HPDE6-E6E7 (cell line): ENCODE results near the gene RSF1.

Experiments used
- DNase-seq: peaks from one replicate; pipeline ENCODE4 v3.0.0; 2011; ENCODE audit warnings: missing footprints; ENCODE audit errors: extremely low spot score

Gene RSF1

DNA sequence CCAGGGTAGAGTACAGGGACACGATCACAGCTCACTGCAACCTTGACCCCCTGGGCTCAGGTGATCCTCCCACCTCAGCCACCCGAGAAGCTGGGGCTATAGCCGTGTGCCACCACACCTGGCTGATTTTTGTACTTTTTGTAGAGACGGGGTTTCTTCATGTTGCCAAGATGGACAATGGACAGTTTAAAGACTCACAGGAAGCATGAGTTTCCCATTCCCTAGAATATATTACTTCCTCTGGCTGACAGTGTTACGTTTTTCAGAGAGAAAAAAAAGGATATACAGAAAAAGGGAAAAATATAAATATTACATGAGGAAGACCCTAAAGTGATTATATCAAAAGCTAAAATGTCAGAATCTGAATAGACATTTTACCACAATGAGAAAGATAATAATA lies 72.3 kb downstream of the RSF1 start:
- no peak for DNase-seq

DNA sequence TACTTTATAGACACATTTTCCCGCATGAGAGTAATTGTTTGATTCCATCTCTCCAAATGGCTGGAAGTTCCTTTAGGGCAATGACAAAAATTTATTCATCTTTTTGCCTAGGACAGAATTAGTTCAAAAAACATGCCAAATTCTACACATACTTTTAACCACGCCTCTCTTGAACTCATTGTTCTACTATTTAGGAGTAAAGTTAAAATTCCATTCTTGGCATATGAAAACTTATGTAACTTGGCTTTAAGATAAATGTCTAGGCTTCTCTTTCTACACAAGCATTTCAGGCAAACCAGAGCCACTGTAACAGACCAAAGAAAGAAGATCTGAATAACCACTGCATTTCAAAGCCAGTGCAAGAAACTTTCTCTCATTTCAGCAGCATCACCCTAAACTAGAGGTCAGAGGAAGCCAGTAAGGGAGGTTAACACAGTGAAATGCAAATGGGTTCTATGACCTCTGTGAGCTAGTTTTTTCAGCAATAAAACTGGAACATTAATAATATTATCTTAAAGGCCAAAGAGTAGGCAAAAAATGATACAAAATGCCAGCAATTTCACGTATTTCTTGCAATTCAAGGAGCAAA lies 73.0 kb downstream of the RSF1 start:
- no peak for DNase-seq

DNA sequence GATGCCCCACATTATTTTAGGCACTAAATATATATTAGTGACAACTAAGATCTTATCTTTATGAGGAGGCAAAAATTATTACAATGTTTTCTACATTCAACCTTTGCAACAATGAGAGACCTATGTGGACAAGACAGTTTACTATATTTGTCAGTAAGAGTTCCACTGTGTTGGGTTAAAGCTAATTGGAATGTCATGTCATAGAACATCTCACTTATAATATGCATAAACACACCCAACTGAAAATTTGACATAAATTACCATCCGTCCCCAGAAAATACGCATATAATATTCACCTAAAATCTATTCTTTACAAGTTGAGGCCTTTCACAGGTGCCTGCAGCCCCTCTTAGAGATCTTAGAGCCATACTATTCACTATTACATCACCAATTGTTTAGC lies 84.0 kb downstream of the RSF1 start:
- no peak for DNase-seq

DNA sequence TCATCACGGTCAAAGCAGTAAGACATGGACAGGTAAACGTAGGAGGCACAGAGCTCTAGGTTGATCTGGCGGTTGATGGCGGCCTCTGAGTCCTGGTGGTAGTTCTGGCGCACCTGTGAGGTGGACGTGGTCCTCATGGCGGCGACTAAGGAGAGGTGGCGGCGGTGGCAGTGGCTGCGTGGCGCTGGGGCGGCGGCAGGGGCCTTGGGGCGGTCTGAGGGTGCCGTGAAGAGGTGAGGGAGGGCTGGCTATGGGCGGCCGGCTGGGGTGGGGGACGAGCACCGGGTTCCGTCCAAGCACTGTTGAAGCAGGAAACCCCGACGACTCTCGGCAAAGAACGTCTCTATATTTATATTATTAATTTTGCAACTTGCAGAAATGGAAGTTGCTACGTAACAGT lies 85.6 kb downstream of the RSF1 start:
- DNase-seq: no peak

DNA sequence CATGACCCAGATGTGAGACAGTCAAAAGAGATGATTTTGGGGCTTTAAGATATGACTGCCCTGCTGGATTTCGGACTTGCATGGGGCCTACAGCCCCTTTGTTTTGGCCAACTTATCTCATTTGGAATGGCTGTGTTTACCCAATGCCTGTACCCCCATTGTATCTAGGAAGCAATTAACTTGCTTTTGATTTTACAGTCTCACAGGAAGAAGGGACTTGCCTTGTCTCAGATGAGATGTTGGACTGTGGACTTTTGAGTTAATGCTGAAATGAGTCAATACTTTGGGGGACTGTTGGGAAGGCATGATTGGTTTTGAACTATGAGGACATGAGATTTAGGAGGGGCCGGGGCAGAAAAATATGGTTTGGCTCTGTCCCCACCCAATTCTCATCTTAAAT lies 88.4 kb downstream of the RSF1 start:
- no peak for DNase-seq

DNA sequence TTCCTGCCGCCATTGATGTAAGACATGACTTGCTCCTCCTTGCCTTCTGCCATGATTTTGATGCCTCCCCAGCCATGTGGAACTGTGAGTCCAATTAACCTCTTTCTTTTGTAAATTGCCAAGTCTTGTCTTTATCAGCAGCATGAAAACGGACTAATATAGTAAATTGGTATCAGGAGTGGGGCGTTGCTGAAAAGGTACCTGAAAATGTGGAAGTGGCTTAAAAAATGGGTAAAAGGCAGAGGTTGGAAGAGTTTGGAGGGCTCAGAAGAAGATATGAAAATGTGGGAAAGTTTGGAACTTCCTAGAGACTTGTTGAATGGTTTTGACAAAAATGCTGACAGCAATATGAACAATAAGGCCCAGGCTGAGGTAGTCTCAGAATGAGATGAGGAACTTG lies 89.7 kb downstream of the RSF1 start:
- DNase-seq: no peak

DNA sequence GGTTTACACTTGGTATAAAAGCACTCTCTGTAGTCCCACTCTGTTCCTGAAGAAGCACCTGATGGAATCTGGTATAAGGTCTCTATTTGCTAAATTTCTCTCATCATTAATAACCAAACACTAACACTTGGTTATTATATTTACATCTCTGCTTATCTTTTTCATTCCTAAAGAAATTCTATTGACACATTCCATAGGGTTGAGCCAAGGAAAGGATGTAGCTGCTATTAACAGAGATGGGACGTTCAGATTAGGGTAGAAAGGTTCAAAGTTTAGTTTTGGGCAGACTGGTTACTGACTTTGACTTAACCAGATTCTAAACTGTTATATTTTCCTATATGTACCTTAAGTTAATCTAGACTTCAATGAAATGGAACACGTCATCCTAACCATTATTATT lies 91.5 kb downstream of the RSF1 start:
- DNase-seq: no peak

DNA sequence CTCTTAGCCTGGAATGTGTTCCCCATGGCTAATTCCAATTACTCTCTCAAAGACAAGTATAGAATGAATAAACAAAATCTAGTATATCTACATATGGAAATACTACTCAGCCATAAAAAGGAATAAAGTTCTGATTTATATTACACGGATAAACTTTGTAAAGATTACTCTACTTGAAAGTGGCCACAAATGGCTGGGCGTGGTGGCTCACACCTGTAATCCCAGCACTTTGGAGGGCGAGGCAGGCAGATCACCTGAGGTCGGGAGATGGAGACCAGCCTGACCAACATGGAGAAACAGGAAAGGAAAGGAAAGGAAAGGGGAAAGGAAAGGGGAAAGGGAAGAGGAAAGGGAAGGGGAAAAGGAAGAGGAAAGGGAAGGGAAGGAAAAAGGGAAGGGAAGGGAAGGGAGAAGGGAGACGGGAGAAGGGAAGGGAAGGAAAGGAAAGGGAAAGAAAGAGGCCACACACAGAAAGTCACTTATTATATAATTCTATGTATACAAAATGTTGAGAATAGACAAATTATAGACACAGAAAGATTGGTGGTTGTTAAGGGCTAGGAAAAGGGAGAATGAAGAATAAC lies 92.2 kb downstream of the RSF1 start:
- no peak for DNase-seq

DNA sequence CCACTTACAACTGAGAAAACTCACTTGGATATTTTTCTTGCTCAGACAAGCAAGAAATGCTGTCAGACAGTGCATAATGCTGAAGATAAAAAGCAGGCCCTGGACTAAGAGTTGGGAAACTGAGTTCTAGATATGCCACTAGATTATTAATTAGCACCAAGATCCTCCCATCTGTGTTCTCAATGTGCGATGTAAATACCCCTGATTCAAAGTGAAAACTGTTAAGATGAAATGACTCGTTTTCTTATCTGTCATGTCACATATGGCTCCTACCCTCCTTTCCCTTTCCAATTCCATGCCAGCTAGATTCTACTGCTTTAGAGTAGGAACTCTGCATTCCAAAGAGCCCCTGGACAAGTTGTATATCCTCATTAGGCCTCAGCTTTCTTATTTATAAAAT lies 94.0 kb downstream of the RSF1 start:
- no peak for DNase-seq

DNA sequence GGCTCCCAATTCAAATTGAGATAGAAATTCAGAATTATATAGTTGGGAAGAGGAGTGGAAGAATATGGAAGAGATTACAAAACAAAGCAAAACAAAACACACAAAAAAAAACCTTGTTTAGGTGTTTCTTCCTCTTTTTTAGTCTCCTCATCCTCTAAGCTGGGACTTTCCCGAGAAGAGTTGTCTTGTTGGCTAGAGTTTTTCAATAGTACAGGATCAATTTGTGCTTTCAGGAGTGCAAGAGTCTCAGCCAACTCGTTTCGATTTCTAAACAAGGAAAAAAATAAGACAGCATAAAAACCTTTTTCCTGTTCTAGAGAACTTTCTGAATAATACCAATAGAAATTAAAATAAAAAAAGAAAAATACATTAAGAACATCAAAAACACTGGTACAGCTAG lies 95.1 kb downstream of the RSF1 start:
- DNase-seq: no peak

DNA sequence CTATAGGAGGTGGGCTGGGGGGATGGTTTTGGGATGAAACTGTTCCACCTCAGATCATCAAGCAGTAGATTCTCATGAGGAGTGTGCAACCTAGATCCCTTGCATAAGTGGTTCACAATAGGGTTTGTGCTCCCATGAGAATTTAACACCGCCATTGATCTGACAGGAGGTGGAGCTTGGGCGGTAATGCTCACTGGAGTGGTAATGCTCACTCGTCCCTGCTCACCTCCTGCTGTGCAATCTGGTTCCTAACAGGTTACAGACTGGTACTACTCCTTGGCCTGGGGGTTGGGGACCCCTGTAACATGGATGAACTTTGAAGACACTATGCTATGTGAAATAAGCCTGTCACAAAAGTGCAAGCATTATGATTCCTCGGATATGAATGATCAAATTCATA lies 95.9 kb downstream of the RSF1 start:
- DNase-seq: no peak

DNA sequence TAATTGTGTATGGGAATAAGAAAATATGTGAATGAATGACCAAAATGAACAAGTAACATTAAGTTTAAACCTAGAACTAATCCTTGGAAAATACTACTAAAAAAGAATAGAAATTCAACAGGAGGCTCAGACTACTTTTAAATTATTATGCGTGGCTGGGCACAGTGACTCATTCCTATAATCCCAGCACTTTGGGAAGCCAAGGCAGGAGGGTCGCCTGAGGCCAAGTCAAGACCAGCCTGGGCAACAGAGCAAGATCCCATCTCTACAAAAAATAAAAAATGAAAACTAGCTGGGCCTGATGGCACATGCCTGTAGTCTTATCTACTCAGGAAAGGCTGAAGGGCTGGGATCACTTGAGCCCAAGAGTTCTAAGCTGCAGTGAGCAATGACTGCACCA lies 97.5 kb downstream of the RSF1 start:
- no peak for DNase-seq

DNA sequence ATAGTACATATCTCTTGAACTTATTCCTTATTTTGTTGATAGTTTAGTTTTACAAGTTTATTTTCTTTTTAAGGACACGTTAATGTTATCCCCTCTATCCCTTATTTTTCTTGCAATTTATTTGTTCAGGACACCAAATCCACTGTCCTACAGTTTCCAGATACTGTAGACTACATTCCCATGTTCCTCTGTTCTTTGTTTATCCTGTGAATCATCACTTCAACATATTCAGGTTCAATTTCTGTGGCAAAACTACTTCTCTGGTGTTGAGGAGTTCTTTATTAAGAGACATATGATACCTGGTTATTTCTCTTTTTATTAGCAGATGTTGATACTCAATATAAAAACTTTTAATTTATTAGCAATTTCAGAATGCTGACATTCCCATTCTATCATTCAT lies 110.2 kb downstream of the RSF1 start:
- DNase-seq: no peak

DNA sequence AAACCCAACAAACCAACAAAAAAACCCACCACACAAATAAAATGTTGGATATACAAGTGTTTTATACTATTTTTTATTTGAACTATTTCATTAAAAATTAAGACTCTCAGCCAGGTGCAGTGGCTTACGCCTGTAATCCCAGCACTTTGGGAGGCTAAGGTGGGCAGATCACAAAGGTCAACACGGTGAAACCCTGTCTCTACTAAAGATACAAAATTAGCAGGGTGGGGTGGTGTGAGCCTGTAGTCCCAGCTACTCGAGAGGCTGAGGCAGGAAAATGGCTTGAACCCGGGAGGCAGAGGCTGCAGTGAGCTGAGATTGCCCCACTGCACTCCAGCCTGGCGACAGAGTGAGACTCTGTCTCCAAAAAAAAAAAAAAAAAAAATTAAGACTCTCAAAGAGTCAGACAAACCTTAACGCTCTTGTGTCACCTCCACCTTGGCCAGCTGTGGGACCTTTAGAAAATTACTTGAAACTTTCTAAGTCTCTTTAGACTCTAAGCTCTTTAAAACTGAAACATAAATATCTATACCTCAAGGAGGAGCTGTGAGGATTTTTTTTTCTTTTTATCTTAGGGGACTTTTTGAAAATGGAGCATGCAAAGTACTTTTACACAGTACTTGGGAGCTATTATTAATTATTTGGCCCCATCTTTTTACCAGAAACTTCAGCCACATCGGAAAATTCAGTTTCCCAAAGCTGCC lies 114.5 kb downstream of the RSF1 start:
- DNase-seq: no peak

DNA sequence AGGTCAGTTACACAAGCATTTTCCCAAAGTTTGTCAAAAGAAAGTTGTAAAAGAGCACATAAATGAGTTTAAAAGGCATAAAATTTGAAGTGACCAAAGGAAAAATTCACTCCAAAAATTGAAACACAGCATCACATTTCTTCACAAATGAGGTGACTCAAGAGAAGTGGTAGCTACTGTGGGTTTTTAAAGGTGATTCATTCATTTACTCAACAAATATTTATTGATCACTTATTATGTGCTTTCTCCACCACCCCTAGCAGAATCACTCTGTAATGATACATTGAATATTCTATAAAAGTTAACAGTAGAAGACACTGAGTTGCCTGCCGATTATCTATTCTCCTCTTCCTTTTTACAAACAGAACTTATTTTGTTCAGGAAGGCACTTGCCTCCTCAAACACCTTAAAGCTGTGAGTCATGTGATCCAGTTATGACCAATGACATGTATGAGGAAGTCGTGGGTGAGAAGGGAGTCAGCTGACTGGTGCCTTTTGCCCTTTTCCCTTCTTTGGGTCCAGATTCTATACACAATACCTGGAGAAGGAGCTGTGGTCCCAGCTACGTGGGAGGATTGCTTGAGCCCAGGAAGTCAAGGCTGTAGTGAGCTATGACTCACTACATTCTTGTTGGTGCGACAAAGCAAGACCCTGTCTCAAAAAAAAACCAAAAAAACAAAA lies 115.2 kb downstream of the RSF1 start:
- peak; percentile 27 for DNase-seq

DNA sequence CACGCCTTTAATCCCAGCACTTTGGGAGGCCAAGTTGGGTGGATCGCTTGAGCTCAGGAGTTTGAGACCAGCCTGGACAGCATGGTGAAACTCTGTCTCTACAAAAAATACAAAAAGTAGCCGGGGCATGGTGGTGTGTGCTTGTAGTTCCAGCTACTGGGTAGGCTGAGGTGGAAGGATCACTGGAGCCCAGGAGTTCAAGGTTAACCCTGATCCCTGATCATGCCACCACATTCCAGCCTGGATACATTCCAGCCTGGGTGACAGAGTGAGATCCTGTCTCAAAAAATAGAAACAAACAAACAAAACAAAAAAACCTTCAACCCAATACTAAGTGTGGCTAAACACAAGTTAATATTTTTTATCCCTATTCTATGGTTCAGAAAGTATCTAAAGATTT lies 116.5 kb downstream of the RSF1 start:
- no peak for DNase-seq

DNA sequence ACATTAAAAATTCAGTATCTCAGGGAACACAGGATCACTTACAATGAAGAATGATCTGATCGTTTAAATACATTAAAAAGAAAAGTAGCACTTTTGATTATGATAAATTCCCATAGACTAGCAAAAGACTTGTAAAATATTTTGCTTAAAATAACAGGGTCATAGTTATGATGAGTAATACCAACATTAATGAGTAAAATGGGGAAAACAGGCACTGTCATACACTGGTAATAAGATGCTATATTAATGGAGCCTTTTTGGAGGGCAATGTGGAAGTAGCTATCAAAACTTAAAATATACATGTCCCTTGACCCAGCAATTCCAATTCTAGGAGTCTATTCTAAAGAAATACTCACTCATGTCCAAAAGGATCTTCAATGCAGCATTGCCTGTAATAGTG lies 121.1 kb downstream of the RSF1 start:
- DNase-seq: no peak

DNA sequence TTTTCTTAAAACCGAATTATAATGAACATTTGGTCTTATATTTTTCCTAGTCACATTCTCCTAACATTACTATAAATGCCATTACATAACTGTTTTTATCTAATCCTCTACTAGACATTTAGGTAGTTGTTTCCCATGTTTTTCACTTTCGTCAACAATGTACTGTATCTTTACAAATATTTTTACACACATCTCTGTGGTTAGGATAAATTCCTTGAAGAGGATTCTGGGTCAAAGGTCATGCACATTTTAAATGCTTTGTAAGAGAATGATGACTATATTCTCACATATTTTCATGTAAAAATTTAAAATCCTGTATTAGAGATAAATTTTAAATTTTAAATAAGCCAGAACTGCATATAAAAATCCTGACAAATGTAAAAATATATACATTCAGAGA lies 121.6 kb downstream of the RSF1 start:
- no peak for DNase-seq

DNA sequence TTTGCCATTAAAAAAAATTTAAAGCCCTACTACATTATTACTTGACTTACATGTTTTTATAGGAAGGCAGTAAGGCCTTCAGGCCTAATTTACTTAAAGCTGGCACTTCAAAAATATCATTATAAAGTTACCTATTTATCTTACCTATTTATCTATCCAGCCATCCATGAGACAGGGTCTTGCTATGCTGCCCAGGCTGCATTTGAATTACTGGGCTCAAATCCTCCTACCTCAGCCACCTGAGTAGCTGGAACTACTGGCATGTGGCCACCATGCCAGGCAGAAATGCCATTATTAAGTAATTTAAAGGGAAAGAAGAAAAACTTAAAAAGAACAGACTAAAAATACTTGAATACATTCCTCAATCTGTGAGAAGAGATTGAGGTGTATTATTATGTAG lies 122.7 kb downstream of the RSF1 start:
- no peak for DNase-seq

DNA sequence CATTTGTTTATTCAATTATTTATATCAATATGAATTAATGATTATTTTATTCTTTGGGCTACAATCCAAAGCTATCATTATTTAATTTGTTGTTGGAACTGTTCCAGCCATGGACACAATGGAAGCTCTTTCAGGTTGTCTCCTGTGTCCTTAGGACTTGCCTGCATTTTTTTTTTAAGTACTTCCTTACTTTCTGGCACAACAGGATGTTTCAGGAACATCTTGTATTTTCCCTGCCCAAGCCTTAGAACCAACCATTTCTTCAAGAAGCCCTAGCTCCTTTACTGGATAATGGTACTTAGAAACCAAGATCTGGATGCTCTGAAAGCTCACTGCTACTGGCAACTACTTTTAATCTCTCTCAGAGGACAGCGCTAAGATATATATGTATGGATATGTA lies 125.1 kb downstream of the RSF1 start:
- no peak for DNase-seq

DNA sequence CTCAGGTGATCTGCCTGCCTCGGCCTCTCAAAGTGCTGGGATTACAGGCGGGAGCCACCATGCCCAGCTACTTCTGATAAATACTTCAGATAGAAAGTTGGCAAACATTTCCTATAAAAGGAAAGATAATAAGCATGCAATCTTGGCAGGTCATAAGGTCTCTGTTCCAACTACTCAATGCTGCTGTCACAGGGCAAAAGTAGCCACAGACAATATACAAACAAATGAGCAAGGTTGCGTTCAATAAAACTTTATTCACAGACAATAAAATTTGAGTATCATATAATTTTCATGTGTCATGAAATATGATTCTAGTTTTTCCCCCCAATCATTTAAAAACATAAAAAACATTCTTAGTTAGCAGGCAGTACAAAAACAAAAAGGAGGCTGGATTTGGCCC lies 129.9 kb downstream of the RSF1 start:
- no peak for DNase-seq

DNA sequence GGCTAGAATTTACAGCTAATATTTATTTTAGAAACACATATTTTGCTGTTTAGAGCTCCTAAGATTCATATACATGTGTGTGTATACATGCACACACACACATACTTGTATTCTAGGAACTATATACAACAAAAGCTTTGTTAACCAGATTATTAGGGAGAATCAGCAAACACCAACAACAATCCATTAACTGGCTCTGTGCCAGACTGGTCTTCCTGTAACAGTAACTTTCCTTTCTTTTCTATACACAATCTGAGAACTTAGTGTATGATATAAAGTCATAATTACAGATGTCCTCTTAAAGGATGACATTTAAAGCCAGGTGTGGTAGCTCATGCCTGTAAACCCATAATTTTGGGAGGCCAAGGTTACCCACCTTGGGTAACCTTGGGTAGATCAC lies 133.4 kb downstream of the RSF1 start:
- DNase-seq: no peak

DNA sequence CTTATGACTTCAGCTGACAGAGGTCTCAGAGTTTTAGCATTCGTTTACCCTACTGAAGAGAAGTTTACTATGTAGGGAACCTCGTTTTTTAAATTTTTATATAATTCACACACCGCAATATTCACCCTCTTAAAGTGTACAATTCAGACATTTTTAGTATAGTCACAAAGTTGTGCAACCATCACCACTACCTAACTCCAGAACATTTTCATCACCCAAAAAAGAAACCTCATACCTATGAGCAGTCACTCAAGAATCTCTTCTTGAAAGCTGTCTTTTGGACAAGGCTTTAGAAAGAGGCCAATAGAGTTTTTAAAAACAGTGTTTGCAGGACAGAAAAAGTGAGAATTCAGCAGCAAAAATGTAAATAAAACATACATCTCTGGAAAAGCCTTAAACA lies 143.4 kb downstream of the RSF1 start:
- no peak for DNase-seq
